DOHH2 (cell line): ENCODE data around the gene UBE2E1.
"Not testable (repeated sequence)": the region's sequence is repeated elsewhere in the genome, so short reads cannot be mapped to it uniquely, and the experiment has no call there.

Experiments
- H3F3A ChIP-seq: fragments of 200-600 bp; sonication (generic), shearing (Covaris generic); 2 replicates; pipeline ENCODE4 v1.6.0; 2016; ENCODE audit warnings: antibody characterized with exemption, mild to moderate bottlenecking; ENCODE audit not compliant: control insufficient read depth, insufficient read depth
- H3K27ac ChIP-seq: fragments of 200-600 bp; sonication (generic); 2 replicates; pipeline ENCODE4 v1.5.1; 2014; ENCODE audit warnings: low read depth, mild to moderate bottlenecking, low read length, moderate library complexity
- H3K27me3 ChIP-seq: fragments of 200-600 bp; sonication (generic); 2 replicates; pipeline ENCODE4 v1.6.1; 2014; ENCODE audit warnings: mild to moderate bottlenecking, low read length, mixed read lengths; ENCODE audit not compliant: control insufficient read depth
- H3K36me3 ChIP-seq: fragments of 200-600 bp; sonication (generic); 2 replicates; pipeline ENCODE4 v1.6.1; 2014; ENCODE audit warnings: mild to moderate bottlenecking, low read length, moderate library complexity, mixed read lengths; ENCODE audit not compliant: control insufficient read depth
- H3K4me1 ChIP-seq: fragments of 200-600 bp; sonication (generic); 2 replicates; pipeline ENCODE4 v1.6.1; 2014; ENCODE audit warnings: mild to moderate bottlenecking, low read length, mixed read lengths; ENCODE audit not compliant: control insufficient read depth
- H3K4me2 ChIP-seq: fragments of 200-600 bp; sonication (generic); 2 replicates; pipeline ENCODE4 v1.6.0; 2014; ENCODE audit warnings: mild to moderate bottlenecking, low read length, moderate library complexity
- H3K4me3 ChIP-seq: fragments of 200-600 bp; sonication (generic); 2 replicates; pipeline ENCODE4 v1.5.1; 2014; ENCODE audit warnings: mild to moderate bottlenecking, low read length, mixed read lengths
- H3K79me2 ChIP-seq: fragments of 200-600 bp; sonication (generic); 2 replicates; pipeline ENCODE4 v1.6.1; 2014; ENCODE audit warnings: mild to moderate bottlenecking, low read length, mixed read lengths; ENCODE audit not compliant: control insufficient read depth
- H3K9me2 ChIP-seq: fragments of 200-600 bp; sonication (generic); replicated peaks from 2 replicates; pipeline ENCODE4 v1.6.1; 2014; ENCODE audit warnings: mild to moderate bottlenecking, low read length, mixed read lengths; ENCODE audit not compliant: control insufficient read depth
- H3K9me3 ChIP-seq: fragments of 200-600 bp; sonication (generic); 2 replicates; pipeline ENCODE4 v1.6.1; 2014; ENCODE audit warnings: antibody characterized with exemption, low read length, mixed read lengths; ENCODE audit not compliant: control insufficient read depth, insufficient read depth
- H4K20me1 ChIP-seq: fragments of 200-600 bp; sonication (generic); 2 replicates; pipeline ENCODE4 v1.6.0; 2014; ENCODE audit warnings: low read depth, mild to moderate bottlenecking, antibody characterized with exemption, low read length, moderate library complexity; ENCODE audit not compliant: control insufficient read depth, insufficient read depth
- CTCF ChIP-seq: fragments of 200-600 bp; sonication (generic); IDR thresholded peaks from one replicate; pipeline ENCODE4 v1.5.1; 2014; ENCODE audit warnings: antibody characterized with exemption, mild to moderate bottlenecking, low read depth, low read length; ENCODE audit not compliant: poor library complexity, severe bottlenecking
- EZH2phosphoT487 ChIP-seq: fragments of 200-600 bp; sonication (generic); IDR thresholded peaks from 2 replicates; pipeline ENCODE4 v1.6.1; 2017; ENCODE audit warnings: borderline replicate concordance, mild to moderate bottlenecking, antibody characterized with exemption, low read length, moderate library complexity, mixed read lengths

Gene UBE2E1

DNA sequence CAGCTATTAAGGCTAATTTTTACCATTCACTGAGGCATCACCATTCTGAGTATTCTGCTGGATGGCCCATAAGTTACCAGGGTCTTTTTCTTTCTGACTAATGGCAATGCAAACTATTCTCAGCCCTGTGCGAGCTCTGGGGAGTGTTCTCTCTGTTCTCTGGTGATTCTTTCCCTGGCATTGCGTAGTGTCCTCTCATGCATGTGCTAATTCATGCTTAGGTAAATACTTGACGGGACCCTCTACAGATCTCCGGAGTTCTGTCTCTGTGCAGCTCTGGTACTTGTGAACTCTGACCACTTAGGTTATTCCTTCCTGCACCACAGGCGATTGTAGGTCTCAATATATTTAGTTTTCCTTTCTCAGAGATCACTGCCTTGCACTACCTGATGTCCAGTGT, 34.8 kb downstream of the UBE2E1 start:
- H3K36me3 ChIP-seq: 0 out of 2 replicates have a peak, but pooled peaks cover 3% of the 10 kb centered on the region
- H3K27ac ChIP-seq: no peak overlapping the region
- no peak for TF ChIP-seq EZH2phosphoT487
- no peak for TF ChIP-seq CTCF
- peaks cover 5% of the 10 kb centered on the region; the same call in 1 of the 2 replicates for H4K20me1 ChIP-seq
- no peak overlapping the region for H3K4me3 ChIP-seq
- H3K4me1 ChIP-seq: peaks cover 17% of the 10 kb centered on the region
- H3K4me2 ChIP-seq: no peak overlapping the region
- peaks cover 59% of the 10 kb centered on the region for H3K79me2 ChIP-seq
- H3F3A ChIP-seq: no peaks in the 10 kb centered on the region
- no peaks in the 10 kb centered on the region for H3K9me3 ChIP-seq
- no peaks in the 10 kb centered on the region for H3K9me2 ChIP-seq
- no peaks in the 10 kb centered on the region for H3K27me3 ChIP-seq

GRCh38 chr3:23843869-23844268, 38.1 kb downstream of the UBE2E1 start:
- H3K36me3 ChIP-seq: 0 out of 2 replicates have a peak, but pooled peaks cover 3% of the 10 kb centered on the region
- no peak overlapping the region for H3K27ac ChIP-seq
- no peaks in the 10 kb centered on the region for H3K27me3 ChIP-seq
- H3K4me3 ChIP-seq: no peak overlapping the region
- peaks cover 48% of the 10 kb centered on the region for H3K79me2 ChIP-seq
- H3K9me2 ChIP-seq: no peaks in the 10 kb centered on the region
- H3K9me3 ChIP-seq: no peaks in the 10 kb centered on the region
- H3K4me2 ChIP-seq: no peak overlapping the region
- TF ChIP-seq EZH2phosphoT487 (no peak), CTCF (no peak)
- no peaks in the 10 kb centered on the region for H4K20me1 ChIP-seq
- H3F3A ChIP-seq: no peaks in the 10 kb centered on the region
- H3K4me1 ChIP-seq: peaks cover 5% of the 10 kb centered on the region

- Histone ChIP-seq H3K27me3 (no peaks in the 10 kb centered on the region), H3K9me3 (no peaks in the 10 kb centered on the region), H3K4me3 (no peak overlapping the region), H3K36me3 (0 out of 2 replicates have a peak, but pooled peaks cover 3% of the 10 kb centered on the region), H3K79me2 (peaks cover 40% of the 10 kb centered on the region), H3K9me2 (no peaks in the 10 kb centered on the region), H4K20me1 (no peaks in the 10 kb centered on the region), H3K4me2 (no peak overlapping the region), H3F3A (no peaks in the 10 kb centered on the region), H3K27ac (no peak overlapping the region), H3K4me1 (peaks cover 5% of the 10 kb centered on the region)
- TF ChIP-seq CTCF (no peak), EZH2phosphoT487 (no peak)
These were observed 39.8 kb downstream of the UBE2E1 start for GRCh38 chr3:23845326-23846216.

DNA sequence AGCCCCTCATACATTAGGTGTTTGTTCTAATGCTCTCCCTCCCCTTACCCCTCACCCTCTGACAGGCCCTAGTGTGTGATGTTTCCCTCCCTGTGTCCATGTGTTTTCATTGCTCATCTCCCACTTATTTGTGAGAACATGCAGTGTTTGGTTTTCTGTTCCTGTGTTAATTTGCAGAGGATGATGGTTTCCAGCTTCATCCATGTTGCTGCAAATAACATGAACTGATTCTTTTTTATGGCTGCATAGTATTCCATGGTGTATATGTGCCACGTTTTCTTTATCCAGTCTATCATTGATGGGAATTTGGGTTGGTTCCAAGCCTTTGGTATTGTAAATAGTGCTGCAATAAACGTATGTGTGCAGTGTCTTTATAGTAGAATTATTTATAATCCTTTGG, 43.7 kb downstream of the UBE2E1 start:
- not testable (repeated sequence) for H3K4me2 ChIP-seq, H3K9me3 ChIP-seq, H3K27me3 ChIP-seq, H3F3A ChIP-seq, H3K9me2 ChIP-seq, H3K27ac ChIP-seq, H3K36me3 ChIP-seq, H3K4me3 ChIP-seq, H3K4me1 ChIP-seq, H4K20me1 ChIP-seq
- peaks cover 36% of the 10 kb centered on the region for H3K79me2 ChIP-seq
